ENCODE results near the gene CWC25.
"Not testable (repeated sequence)": the region's sequence is repeated elsewhere in the genome, so short reads cannot be mapped to it uniquely, and the experiment has no call there.

CWC25 gene

GRCh38 chr17:38824899-38825761 lies at the start of gene CWC25:
Gene CWC25, minus strand, starts transcription at chr17:38825321. Its CDS starts 138 bp downstream, at chr17:38825183.
- peak; percentile 92 for DNase-seq

- no peak for DNase-seq
These were observed 48.7 kb upstream of the CWC25 start for GRCh38 chr17:38873640-38874380.

- DNase-seq: no peak
These were observed 47.7 kb upstream of the CWC25 start for GRCh38 chr17:38872671-38873385.

- no peak for DNase-seq
These were observed 46.9 kb upstream of the CWC25 start for GRCh38 chr17:38872027-38872511.

GRCh38 chr17:38871247-38872015 lies 46.3 kb upstream of the CWC25 start:
- DNase-seq: no peak

- DNase-seq: no peak
These were observed 45.4 kb upstream of the CWC25 start for GRCh38 chr17:38870259-38871165.

GRCh38 chr17:38869526-38870258 lies 44.6 kb upstream of the CWC25 start, which contains the start of gene LASP1:
Gene LASP1, plus strand, starts transcription at chr17:38870058. Its CDS starts 132 bp downstream, at chr17:38870190.
- DNase-seq: peak; percentile 82

GRCh38 chr17:38868817-38869525 lies 43.9 kb upstream of the CWC25 start:
- DNase-seq: peak; percentile 61

- no peak for DNase-seq
These were observed 43.1 kb upstream of the CWC25 start for GRCh38 chr17:38867968-38868816.

GRCh38 chr17:38867179-38867967 lies 42.3 kb upstream of the CWC25 start:
- no peak for DNase-seq

- no peak for DNase-seq
These were observed 39.7 kb upstream of the CWC25 start for GRCh38 chr17:38864636-38865398.

- no peak for DNase-seq
These were observed 36.3 kb upstream of the CWC25 start for GRCh38 chr17:38861399-38861843.

GRCh38 chr17:38857271-38857670 lies 32.1 kb upstream of the CWC25 start:
- DNase-seq: no peak

GRCh38 chr17:38855101-38855714 lies 30.1 kb upstream of the CWC25 start:
- not testable (repeated sequence) for DNase-seq

GRCh38 chr17:38853292-38854219 lies 28.4 kb upstream of the CWC25 start, which contains the start of gene RPL23:
Gene RPL23, minus strand, starts transcription at chr17:38853721. Its CDS starts 11 bp downstream, at chr17:38853710.
- peak; percentile 74 for DNase-seq

Data from GOT3 (cell line).